PC-9 (cell line): Measurements from ENCODE around the gene SPCS3. TPM values are rescaled to one million over a fixed set of nuclear protein-coding genes. Genes with fewer than 3 reads are reported as not detected.

ENCODE experiments used
- BruUV-seq: library from RNA; stranded (reverse); fragments of 400-500 nt; replicated peaks from 2 replicates; lab custom pipeline; 2021; lab: Mats Ljungman, UMichigan
- CTCF ChIA-PET: fragments of 300-600 bp; sonication (Branson Sonifier 250); formaldehyde crosslinking; loops from one replicate; lab custom pipeline; 2022; ENCODE audit warnings: antibody characterized with exemption; lab: Charles Lee
- POLR2A ChIA-PET: fragments of 300-600 bp; sonication (Branson Sonifier 250); formaldehyde crosslinking; loops from one replicate; lab custom pipeline; 2022; ENCODE audit warnings: antibody characterized with exemption; ENCODE audit not compliant: unreplicated experiment; lab: Charles Lee
- DNase-seq, 2 experiments: peaks; one replicate each; pipeline versions ENCODE4 v3.0.0 to v3.0.0-alpha.2; 2015 to 2022; ENCODE audit warnings: mixed read lengths in 1 of 2
- H2AFZ ChIP-seq: fragments of 200-600 bp; sonication (generic); 2 replicates; pipeline ENCODE4 v1.8.1; 2017; ENCODE audit warnings: antibody characterized with exemption
- H3F3A ChIP-seq: fragments of 200-600 bp; sonication (generic); 2 replicates; pipeline ENCODE4 v1.8.1; 2017; ENCODE audit warnings: antibody characterized with exemption, mild to moderate bottlenecking, low read depth; ENCODE audit not compliant: insufficient read depth
- H3K27ac ChIP-seq: fragments of 200-600 bp; sonication (generic); 2 replicates; pipeline ENCODE4 v1.6.1; 2016; ENCODE audit warnings: mixed run types
- H3K27me3 ChIP-seq: fragments of 200-600 bp; sonication (generic); 2 replicates; pipeline ENCODE4 v1.6.1; 2016; ENCODE audit warnings: low read depth, mixed run types; ENCODE audit not compliant: insufficient read depth
- H3K36me3 ChIP-seq: fragments of 200-600 bp; sonication (generic); 2 replicates; pipeline ENCODE4 v1.6.1; 2016; ENCODE audit warnings: low read depth, mixed run types
- H3K4me1 ChIP-seq: fragments of 200-600 bp; sonication (generic); replicated peaks from 2 replicates; pipeline ENCODE4 v1.6.1; 2016; ENCODE audit warnings: mixed run types; ENCODE audit not compliant: insufficient read depth
- H3K4me2 ChIP-seq: fragments of 200-600 bp; sonication (generic); 2 replicates; pipeline ENCODE4 v1.6.1; 2017; ENCODE audit warnings: mixed run types
- H3K4me3 ChIP-seq: fragments of 200-600 bp; sonication (generic); 2 replicates; pipeline ENCODE4 v1.6.1; 2016; ENCODE audit warnings: mixed run types
- H3K79me2 ChIP-seq: fragments of 200-600 bp; sonication (generic); 2 replicates; pipeline ENCODE4 v1.6.1; 2017; ENCODE audit warnings: low read depth, mixed run types
- H3K9me2 ChIP-seq: fragments of 200-600 bp; sonication (generic); 2 replicates; pipeline ENCODE4 v1.8.1; 2017; ENCODE audit warnings: mild to moderate bottlenecking; ENCODE audit not compliant: insufficient read depth
- H3K9me3 ChIP-seq: fragments of 200-600 bp; sonication (generic); 2 replicates; pipeline ENCODE4 v1.8.1; 2016; ENCODE audit warnings: low read depth; ENCODE audit not compliant: insufficient read depth
- H4K20me1 ChIP-seq: fragments of 200-600 bp; sonication (generic); 2 replicates; pipeline ENCODE4 v1.8.1; 2017; ENCODE audit not compliant: insufficient read depth
- EZH2 ChIP-seq: fragments of 200-600 bp; sonication (generic); IDR thresholded peaks from 2 replicates; pipeline ENCODE4 v1.8.0; 2017; ENCODE audit warnings: antibody characterized with exemption, low read depth
- intact Hi-C: fragments of 100-400 bp; cut with micrococcal nuclease; formaldehyde crosslinking; loops from one replicate; pipeline ENCODE4 v1.10.0; 2022; ENCODE audit not compliant: unreplicated experiment
- total RNA-seq: library from RNA; stranded (reverse); gene quantifications from 2 replicates; pipeline ENCODE4 v1.2.3, GENCODE V29; 2021
- TF ChIP-seq, protein P1 (sequence below): fragments of 200-600 bp; sonication (generic); conservative IDR thresholded peaks from 2 replicates; pipeline ENCODE4 v1.6.1; 2017; ENCODE audit warnings: mixed run types, antibody characterized with exemption, mild to moderate bottlenecking, moderate library complexity

SPCS3 gene
- total RNA-seq, 1 experiment from 2014 or later = 107 TPM

DNA sequence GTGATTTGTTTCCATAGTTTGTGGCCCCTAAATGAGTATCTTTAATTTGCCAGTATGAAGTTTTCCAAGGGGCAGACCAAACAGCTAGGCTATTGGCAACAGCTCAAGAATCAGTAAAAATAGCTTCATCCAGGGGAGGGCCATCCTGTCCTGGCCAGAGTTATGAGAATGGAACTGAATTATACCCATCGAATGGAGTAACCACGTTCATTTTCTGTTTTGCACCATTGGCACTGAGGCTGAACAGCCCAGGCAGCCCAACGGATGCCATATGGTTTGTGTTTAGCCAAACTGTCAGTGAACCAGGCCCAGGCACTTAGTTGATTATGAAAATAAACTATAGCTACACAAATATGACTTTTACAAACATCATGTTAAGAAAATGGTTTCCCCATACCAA is 33.0 kb upstream of the SPCS3 start:
- POLR2A ChIA-PET = no interaction called here
- H3K36me3 ChIP-seq = no peaks in the 10 kb centered on the region
- H3K4me1 ChIP-seq = no peaks in the 10 kb centered on the region
- H3K79me2 ChIP-seq = no peaks in the 10 kb centered on the region
- no peak overlapping the region for H2AFZ ChIP-seq
- no peaks in the 10 kb centered on the region for H3F3A ChIP-seq
- intact Hi-C loops = no loop called here
- CTCF ChIA-PET = no interaction called here
- TF ChIP-seq, protein P1, sequence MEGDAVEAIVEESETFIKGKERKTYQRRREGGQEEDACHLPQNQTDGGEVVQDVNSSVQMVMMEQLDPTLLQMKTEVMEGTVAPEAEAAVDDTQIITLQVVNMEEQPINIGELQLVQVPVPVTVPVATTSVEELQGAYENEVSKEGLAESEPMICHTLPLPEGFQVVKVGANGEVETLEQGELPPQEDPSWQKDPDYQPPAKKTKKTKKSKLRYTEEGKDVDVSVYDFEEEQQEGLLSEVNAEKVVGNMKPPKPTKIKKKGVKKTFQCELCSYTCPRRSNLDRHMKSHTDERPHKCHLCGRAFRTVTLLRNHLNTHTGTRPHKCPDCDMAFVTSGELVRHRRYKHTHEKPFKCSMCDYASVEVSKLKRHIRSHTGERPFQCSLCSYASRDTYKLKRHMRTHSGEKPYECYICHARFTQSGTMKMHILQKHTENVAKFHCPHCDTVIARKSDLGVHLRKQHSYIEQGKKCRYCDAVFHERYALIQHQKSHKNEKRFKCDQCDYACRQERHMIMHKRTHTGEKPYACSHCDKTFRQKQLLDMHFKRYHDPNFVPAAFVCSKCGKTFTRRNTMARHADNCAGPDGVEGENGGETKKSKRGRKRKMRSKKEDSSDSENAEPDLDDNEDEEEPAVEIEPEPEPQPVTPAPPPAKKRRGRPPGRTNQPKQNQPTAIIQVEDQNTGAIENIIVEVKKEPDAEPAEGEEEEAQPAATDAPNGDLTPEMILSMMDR = no peak
- TF ChIP-seq EZH2 = no peak
- no peak overlapping the region for H3K27ac ChIP-seq
- H4K20me1 ChIP-seq = no peaks in the 10 kb centered on the region
- no peaks in the 10 kb centered on the region for H3K27me3 ChIP-seq
- no peak overlapping the region for H3K4me2 ChIP-seq
- no peak overlapping the region for H3K4me3 ChIP-seq
- DNase-seq = no peak
- H3K9me2 ChIP-seq = no peaks in the 10 kb centered on the region
- H3K9me3 ChIP-seq = no peaks in the 10 kb centered on the region
- BruUV-seq = no TSS peak

DNA sequence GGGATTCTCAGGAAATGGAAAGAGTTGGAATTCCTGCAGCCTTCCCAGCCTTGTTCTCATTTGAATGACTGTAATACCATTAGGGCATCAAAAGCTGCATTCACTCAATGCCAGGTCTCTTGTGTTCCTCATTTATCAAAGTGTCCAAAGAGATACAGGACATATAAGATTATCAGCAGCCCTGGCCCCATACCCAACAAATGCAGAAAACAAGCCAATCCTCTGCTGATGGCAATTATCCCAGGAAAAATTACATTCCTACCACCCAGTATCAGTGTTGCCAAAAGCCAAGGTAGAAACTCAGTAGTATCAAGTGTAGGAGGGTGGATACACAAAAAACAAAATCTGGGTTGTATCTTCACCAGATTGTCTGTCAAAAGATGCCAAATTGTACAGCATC is 32.2 kb upstream of the SPCS3 start:
- H3K79me2 ChIP-seq = no peaks in the 10 kb centered on the region
- CTCF ChIA-PET = no interaction called here
- no peaks in the 10 kb centered on the region for H4K20me1 ChIP-seq
- no peaks in the 10 kb centered on the region for H3K27me3 ChIP-seq
- TF ChIP-seq, protein P1 = no peak
- no peak for TF ChIP-seq EZH2
- H3K9me2 ChIP-seq = no peaks in the 10 kb centered on the region
- H3K27ac ChIP-seq = no peak overlapping the region
- DNase-seq = no peak
- POLR2A ChIA-PET = no interaction called here
- H3F3A ChIP-seq = no peaks in the 10 kb centered on the region
- no peaks in the 10 kb centered on the region for H3K9me3 ChIP-seq
- no peak overlapping the region for H3K4me2 ChIP-seq
- intact Hi-C loops = no loop called here
- no TSS peak for BruUV-seq
- no peaks in the 10 kb centered on the region for H3K36me3 ChIP-seq
- no peak overlapping the region for H2AFZ ChIP-seq
- H3K4me1 ChIP-seq = no peaks in the 10 kb centered on the region
- no peak overlapping the region for H3K4me3 ChIP-seq

DNA sequence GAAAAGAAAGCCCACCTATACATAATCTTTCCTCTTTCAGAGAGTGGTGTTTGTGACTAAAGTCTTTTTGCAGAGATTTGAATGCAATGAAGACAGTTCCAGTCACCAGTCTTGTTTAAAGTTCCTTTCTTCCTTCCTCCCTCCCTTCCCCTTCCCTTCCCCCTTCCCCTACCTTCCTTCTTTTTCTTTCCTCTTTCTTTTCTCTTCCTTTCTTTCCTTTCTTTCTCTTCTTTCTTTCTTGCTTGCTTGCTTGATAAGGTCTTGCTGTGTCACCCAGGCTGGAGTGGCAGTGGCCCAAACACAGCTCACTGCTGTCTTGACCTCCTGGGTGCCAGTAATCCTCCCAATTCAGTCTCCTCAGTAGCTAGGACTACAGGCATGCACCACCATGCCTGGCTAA is 31.7 kb upstream of the SPCS3 start:
- Histone ChIP-seq H3K4me3 (no peak overlapping the region), H3K27ac (no peak overlapping the region), H3K36me3 (no peaks in the 10 kb centered on the region), H3K9me3 (no peaks in the 10 kb centered on the region), H4K20me1 (no peaks in the 10 kb centered on the region), H3K27me3 (no peaks in the 10 kb centered on the region), H3F3A (no peaks in the 10 kb centered on the region), H3K79me2 (no peaks in the 10 kb centered on the region), H3K9me2 (no peaks in the 10 kb centered on the region), H3K4me1 (no peaks in the 10 kb centered on the region), H2AFZ (no peak overlapping the region), H3K4me2 (no peak overlapping the region)
- CTCF ChIA-PET = no interaction called here
- no TSS peak for BruUV-seq
- intact Hi-C loops = no loop called here
- no peak for DNase-seq
- no peak for TF ChIP-seq EZH2
- TF ChIP-seq, protein P1 = no peak
- POLR2A ChIA-PET = no interaction called here
